Measurements from ENCODE around the gene GNG12.
"Not testable (repeated sequence)": the region's sequence is repeated elsewhere in the genome, so short reads cannot be mapped to it uniquely, and the experiment has no call there.

The GNG12 gene

DNA sequence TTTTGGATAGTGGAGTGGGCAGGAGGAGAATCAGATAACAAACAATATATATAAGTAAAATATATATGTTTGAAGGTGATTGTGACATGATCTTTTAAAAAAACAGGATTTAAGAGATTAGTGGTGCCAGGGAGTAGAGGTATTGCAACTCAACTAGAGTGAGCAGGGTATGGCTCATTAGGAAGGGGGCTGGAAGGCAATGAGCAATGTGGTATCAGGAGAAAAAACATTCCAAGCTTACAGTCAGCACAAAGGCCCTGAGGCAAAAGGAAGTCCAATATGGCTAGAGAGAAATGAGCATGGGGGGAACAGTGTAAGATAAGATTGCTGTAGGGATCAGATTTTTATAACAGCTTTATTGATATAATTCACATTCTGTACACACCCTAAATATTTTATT, 153.6 kb downstream of the GNG12 start:
- DNase-seq (ENCODE audit: low read depth): no peak

DNA sequence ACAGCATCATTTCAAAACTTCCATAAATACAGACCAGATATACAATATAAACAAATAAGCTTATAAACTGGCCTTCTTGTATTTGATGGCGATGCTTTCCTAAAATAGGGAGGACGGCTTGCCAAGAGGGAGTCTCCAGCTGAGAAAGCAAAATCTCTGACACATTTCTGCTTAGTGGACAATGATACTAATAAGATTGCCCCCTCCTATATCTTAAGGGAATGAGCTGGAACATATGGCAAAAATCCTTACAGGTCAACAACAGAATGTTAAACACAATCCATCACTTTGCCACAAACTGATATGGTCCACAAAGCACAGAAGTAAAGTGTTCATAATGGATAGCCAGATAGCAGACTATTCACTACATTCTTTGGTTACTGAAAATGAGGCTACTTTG, 155.3 kb downstream of the GNG12 start:
- no peak for DNase-seq (ENCODE audit: low read depth)

DNA sequence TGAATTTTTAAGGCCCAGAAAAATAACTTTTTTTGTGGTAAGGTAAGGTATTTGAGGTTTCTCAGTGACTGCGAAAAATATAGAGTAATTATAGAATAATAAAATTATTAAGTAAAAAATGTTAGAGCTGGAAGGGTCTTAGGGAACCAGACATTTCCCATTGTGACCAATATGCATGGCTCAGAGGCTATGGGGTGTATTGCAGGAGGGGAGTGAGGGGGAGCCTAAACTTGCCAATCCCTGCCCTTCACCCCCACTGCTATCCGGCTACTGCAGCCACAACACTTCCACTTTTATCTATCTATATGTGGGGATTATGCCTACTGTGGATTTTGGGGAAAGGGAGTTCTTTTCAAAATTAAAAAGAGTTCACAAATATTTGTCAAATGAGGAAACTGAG, 155.9 kb downstream of the GNG12 start:
- no peak for DNase-seq (ENCODE audit: low read depth)

GRCh38 chr1:67676946-67677345, 156.3 kb downstream of the GNG12 start:
- no peak for DNase-seq (ENCODE audit: low read depth)

DNA sequence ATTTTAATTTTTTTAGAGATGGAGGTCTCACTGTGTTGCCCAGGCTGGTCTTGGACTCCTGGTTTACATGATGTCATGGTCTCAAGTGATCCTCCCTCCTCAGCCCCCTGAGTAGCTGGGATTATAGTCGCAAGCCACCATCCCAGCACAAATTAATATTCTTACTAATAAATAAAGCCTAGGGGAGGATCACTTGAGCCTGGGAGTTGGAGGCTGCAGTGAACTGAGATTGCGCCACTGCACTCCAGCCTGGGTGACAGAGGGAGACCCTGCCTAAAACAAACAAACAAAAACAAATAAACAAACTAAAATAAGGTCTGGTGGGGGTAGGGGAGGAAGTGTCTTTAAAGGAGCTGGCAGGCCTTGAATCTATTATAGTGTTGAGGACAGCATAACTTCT, 157.0 kb downstream of the GNG12 start:
- no peak for DNase-seq (ENCODE audit: low read depth)

- no peak for DNase-seq (ENCODE audit: low read depth)
Measured at GRCh38 chr1:67675800-67676199, 157.5 kb downstream of the GNG12 start.

DNA sequence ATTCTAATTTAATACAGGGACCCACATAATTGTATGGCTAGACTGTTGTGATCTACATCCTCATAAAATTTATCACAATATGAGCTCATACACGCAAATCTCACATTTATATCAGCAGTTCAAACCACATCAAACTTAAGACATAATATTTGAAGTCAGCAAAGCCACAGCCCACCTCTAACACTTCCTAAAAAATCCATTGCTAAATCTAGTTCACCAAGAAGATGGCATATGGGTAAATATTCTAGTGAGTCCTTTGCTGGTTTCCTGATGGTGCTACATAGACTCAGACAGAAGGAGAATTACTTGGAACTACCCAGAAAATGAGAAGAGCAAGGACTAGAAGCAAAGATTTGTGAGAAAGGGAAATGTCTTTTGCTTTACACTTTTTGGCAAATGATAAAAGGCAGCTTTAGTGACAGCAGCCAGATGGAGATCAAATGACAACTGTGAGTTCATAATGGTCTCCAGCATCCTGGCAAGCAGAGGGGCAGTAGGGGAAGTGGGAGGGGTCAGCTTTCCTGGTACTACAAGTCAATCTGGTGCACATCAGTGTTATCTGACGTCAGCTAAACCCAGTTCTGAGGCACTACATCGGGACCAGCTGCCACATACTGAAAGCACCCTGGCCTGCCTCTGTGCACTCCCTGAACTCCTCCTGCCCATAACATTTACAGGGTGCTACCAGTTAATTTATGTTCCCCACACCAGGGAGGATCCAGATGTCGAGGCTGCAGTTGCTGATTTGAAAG, 158.8 kb downstream of the GNG12 start:
- DNase-seq (ENCODE audit: low read depth): no peak

DNA sequence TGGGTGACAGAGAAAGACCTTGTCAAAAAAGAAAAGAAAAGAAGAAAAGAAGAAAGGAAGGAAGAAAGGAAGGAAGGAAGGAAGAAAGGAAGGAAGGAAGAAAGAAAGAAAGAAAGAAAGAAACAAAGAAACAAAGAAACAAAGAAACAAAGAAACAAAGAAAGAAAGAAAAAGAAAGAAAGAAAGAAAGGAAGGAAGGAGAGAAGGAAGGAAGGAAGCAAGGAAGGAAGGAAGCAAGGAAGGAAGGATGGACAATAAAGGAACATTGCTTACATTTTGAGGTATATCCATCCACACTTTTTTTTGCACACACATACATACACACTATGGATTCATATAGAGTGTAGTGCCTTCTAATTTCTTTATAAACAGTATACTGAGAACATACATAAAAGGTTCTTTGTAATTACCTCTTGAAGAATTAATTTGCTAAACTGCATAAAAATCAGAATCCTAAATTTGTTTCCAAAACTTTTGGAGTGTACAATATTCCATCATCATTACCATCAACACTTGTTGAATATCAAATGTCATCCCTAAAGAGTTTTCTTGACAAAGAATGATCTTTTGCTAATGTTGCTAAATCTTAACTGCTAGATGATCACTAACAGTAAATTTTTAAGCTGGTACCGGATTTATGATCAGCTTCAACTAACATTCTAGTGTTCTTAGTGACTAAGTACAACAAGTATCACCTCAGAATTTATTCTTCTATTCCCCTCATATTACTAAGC, 159.6 kb downstream of the GNG12 start:
- no peak for DNase-seq (ENCODE audit: low read depth)

GRCh38 chr1:67672260-67672803, 160.9 kb downstream of the GNG12 start:
- no peak for DNase-seq (ENCODE audit: low read depth)

DNA sequence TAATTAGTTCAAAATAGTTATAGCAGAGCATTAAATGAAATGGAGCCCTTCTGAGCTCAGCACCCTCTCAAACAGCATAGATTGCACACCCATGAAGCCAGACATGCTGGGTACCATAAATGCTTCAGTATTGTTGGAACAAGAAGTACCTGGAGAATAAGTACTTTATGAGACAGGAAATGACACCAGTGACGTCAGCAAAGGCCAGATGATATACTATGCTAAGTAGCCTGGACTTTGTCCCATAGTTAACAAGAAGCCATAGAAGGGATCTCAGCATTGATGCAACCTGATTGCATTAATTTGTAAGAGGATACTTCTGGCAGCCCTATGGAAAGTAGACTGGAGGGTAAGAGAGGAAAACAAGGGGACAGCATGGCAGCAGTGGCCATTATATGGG, 164.6 kb downstream of the GNG12 start:
- DNase-seq (ENCODE audit: low read depth): no peak

DNA sequence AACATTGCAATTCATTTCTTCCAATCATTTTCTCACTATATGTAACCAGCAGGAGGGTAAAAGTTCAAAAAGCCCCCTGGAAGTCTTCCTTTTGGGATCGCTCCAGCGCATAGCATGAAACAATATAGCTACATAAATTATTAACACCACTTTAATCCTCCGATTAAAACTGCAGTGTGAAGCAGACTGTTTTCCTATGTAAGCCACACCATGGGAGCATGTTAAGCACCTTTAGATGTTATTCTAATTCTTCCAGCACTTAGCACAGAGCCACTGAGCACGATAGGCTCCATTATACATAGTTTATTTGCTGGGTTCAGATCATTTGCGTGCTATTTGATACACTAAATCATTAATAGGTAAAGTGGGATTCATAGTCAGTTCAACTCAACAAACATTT, 166.6 kb downstream of the GNG12 start:
- DNase-seq (ENCODE audit: low read depth): no peak

- not testable (repeated sequence) for DNase-seq (ENCODE audit: low read depth)
Measured at GRCh38 chr1:67665307-67665706, 168.0 kb downstream of the GNG12 start.

DNA sequence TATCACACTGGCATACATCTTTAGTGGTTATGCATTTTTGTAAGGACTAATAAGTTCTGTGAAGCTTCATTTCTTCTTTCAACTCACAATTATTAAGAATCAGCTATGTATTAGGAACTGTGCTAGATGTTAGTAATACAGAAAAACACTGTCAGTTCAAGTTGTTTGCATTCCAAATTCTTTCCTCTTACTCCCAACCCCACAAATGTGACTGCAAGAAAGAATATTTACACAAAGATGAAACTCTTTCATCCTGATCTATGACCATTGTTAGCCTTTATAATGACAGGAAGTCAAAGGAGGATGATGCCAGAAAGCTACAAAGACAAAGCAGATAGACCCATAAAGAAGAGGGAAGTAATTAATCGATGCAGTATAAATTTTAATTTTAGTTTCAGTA, 169.2 kb downstream of the GNG12 start:
- DNase-seq (ENCODE audit: low read depth): no peak

DNA sequence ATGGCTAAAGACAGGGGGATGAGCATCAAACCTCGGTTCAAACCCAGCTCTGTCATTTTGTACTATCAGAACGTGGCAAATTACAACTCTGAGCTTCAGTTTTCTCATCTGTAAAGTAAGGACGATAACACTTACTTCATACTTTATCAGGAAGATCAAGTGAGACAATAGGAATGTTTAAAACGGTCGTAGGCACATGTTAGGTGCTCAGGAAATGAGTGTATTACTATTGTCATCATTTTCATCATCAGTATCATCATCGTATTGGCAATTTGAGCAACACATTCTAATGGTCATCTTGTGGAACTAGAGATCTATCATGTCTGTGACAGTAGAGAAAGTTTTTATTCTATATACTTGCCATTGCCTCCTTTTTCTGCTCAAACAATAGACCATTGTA, 170.4 kb downstream of the GNG12 start:
- no peak for DNase-seq (ENCODE audit: low read depth)

- DNase-seq (ENCODE audit: low read depth): no peak
Measured at GRCh38 chr1:67659229-67659628, 174.0 kb downstream of the GNG12 start.

DNA sequence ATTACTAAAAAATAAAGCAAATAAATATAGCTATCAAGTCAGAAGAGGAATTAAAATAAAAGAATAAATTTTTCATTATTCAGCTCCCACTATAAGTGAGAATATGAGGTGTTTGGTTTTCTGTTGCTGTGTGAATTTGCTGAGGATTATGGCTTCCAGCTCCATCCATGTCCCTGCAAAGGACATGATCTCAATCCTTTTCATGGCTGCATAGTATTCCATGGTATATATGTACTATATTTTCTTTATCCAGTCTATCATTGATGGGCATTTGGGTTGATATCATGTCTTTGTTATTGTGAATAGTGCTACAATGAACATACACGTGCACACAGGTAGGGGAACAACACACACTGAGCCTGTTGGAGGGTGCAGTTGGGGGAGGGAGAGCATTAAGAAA, 176.1 kb downstream of the GNG12 start:
- not testable (repeated sequence) for DNase-seq (ENCODE audit: low read depth)

GRCh38 chr1:67655581-67655980, 177.7 kb downstream of the GNG12 start:
- no peak for DNase-seq (ENCODE audit: low read depth)

DNA sequence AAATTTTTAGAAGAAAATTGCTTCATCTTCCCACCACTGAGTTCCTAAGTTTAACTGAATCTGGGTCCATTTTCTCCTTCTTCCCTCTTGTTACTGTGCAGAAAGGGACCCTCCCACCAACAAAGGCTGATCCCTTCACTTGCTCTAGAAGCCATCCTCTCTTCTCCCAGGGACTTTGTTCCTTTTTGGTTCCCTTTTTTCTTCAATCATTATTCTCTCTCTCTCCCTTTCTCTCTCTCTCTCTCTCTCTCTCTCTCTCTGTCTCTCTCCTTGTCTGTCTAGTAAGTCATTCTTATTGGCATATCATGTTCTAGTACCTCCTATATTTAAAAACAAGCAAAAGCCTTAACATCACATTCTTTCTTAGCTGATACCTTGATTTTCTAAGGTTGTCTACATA, 180.0 kb downstream of the GNG12 start:
- DNase-seq (ENCODE audit: low read depth): no peak

DNA sequence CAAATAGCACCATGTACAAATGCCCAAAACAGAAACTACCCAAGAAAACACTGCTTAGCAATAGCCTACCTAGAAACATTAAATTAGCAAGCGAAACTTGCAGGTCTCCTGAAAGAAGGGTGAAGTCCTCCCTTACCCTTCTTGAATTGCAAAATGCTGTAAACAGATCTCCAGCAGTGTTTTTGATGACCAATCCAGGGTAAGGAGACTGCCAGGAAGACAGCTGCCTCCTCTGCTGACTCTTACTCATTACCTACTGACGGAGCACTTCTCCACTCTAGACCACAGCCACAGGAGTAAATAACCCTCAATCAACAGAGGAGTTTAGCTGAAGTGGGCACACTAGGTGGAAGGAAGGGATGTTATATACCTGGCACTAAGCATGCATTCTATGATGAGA, 180.5 kb downstream of the GNG12 start:
- no peak for DNase-seq (ENCODE audit: low read depth)
